Stimulated activated CD4-positive, alpha-beta T cell treated with anti-CD3 and anti-CD28 coated beads, Interleukin-12 subunit alpha, Interleukin-12 subunit beta, amount 100 ng/mL, for 48 hours (primary cell): ENCODE results near the gene RBCK1.

Experiments
- DNase-seq, 3 donors: peaks; one replicate each; pipeline ENCODE4 v3.0.0-alpha.2; 2020; ENCODE audit warnings: low read depth in 2 of 3, low spot score in 1 of 3

Gene RBCK1

GRCh38 chr20:416950-417800 is 9.1 kb downstream of the RBCK1 start:
- no peak for DNase-seq

- no peak for DNase-seq
Observed at GRCh38 chr20:417801-418342, 9.8 kb downstream of the RBCK1 start.

- no peak for DNase-seq
Observed at GRCh38 chr20:418858-419365, 10.8 kb downstream of the RBCK1 start.

GRCh38 chr20:419556-420165 is 11.6 kb downstream of the RBCK1 start:
- no peak for DNase-seq

- DNase-seq, result no peak
Observed at GRCh38 chr20:420166-420620, 12.1 kb downstream of the RBCK1 start.

GRCh38 chr20:420721-421574 is 12.8 kb downstream of the RBCK1 start:
- DNase-seq, result no peak

GRCh38 chr20:421685-422250 is 13.7 kb downstream of the RBCK1 start:
- no peak for DNase-seq

- no peak for DNase-seq
Observed at GRCh38 chr20:426566-426965, 18.5 kb downstream of the RBCK1 start.

GRCh38 chr20:427401-427800 is 19.3 kb downstream of the RBCK1 start:
- DNase-seq, result no peak

GRCh38 chr20:427849-428657 is 20.0 kb downstream of the RBCK1 start:
- DNase-seq, result no peak

GRCh38 chr20:428658-429200 is 20.6 kb downstream of the RBCK1 start:
- DNase-seq, result no peak

- DNase-seq, result no peak
Observed at GRCh38 chr20:430091-430999, 22.2 kb downstream of the RBCK1 start.

GRCh38 chr20:431012-431904 is 23.2 kb downstream of the RBCK1 start:
- peak in 2 of 3 donors; percentile 16 to 33 for DNase-seq

GRCh38 chr20:432208-432607 is 24.1 kb downstream of the RBCK1 start:
- no peak for DNase-seq

GRCh38 chr20:432677-433299 is 24.7 kb downstream of the RBCK1 start:
- DNase-seq, result no peak

GRCh38 chr20:433300-433975 is 25.3 kb downstream of the RBCK1 start:
- peak; percentile 61 to 66 (median 64) for DNase-seq

GRCh38 chr20:434221-434620 is 26.1 kb downstream of the RBCK1 start:
- no peak for DNase-seq
